LNCAP (cell line): ENCODE data around the gene C16orf95.

ENCODE experiments used
- CTCF ChIP-seq: fragments of 450-650 bp; IDR thresholded peaks from 2 replicates; pipeline ENCODE4 v1.5.1; 2017; ENCODE audit warnings: mild to moderate bottlenecking

Gene C16orf95

GRCh38 chr16:87321336-87322107 lies 4.3 kb upstream of the C16orf95 start:
- TF ChIP-seq CTCF = no peak

GRCh38 chr16:87320510-87321227 lies 3.5 kb upstream of the C16orf95 start:
- no peak for TF ChIP-seq CTCF

GRCh38 chr16:87319997-87320491 lies 2.9 kb upstream of the C16orf95 start:
- TF ChIP-seq CTCF = no peak

GRCh38 chr16:87319011-87319410 lies 1.8 kb upstream of the C16orf95 start:
- TF ChIP-seq CTCF = no peak

GRCh38 chr16:87317750-87318644 lies 805 bp upstream of the C16orf95 start:
- TF ChIP-seq CTCF = no peak

GRCh38 chr16:87316450-87316922 lies 706 bp downstream of the C16orf95 start:
- no peak for TF ChIP-seq CTCF

- no peak for TF ChIP-seq CTCF
Measured at GRCh38 chr16:87314990-87315420, 2.2 kb downstream of the C16orf95 start.
